ENCODE results near the gene TBK1.
"Not testable (repeated sequence)": the region's sequence is repeated elsewhere in the genome, so short reads cannot be mapped to it uniquely, and the experiment has no call there.

Gene TBK1

DNA sequence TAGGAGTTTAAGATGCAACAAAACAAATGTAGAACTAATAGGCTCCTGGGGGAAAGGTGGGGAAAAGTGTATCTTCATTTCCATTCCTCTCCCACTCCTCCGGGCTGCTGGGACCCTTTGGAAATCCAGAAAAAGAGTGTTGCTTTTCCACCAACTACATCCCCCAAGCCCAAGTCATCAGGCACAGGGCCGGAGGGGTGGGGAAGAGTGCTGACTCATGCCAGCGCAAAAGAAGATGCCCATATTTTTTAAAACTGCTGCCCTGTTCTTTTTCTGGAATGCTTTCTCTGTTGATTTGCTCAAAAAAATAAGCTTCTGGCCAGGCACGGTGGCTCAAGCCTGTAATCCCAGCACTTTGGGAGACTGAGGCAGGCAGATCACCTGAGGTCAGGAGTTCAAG lies 70.9 kb downstream of the TBK1 start:
- TF ChIP-seq, protein P1, sequence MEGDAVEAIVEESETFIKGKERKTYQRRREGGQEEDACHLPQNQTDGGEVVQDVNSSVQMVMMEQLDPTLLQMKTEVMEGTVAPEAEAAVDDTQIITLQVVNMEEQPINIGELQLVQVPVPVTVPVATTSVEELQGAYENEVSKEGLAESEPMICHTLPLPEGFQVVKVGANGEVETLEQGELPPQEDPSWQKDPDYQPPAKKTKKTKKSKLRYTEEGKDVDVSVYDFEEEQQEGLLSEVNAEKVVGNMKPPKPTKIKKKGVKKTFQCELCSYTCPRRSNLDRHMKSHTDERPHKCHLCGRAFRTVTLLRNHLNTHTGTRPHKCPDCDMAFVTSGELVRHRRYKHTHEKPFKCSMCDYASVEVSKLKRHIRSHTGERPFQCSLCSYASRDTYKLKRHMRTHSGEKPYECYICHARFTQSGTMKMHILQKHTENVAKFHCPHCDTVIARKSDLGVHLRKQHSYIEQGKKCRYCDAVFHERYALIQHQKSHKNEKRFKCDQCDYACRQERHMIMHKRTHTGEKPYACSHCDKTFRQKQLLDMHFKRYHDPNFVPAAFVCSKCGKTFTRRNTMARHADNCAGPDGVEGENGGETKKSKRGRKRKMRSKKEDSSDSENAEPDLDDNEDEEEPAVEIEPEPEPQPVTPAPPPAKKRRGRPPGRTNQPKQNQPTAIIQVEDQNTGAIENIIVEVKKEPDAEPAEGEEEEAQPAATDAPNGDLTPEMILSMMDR (IDR thresholded peaks at IDR 0.05; ENCODE audit: low read depth, low read length): no peak
- H3K4me3 ChIP-seq (replicated peaks in 1 of 2; ENCODE audit: low read depth in 2 of 2, low read length in 2 of 2): no peak overlapping the region
- DNase-seq (ENCODE audit: low read depth in 2 of 2): peak; percentile 6 to 18

DNA sequence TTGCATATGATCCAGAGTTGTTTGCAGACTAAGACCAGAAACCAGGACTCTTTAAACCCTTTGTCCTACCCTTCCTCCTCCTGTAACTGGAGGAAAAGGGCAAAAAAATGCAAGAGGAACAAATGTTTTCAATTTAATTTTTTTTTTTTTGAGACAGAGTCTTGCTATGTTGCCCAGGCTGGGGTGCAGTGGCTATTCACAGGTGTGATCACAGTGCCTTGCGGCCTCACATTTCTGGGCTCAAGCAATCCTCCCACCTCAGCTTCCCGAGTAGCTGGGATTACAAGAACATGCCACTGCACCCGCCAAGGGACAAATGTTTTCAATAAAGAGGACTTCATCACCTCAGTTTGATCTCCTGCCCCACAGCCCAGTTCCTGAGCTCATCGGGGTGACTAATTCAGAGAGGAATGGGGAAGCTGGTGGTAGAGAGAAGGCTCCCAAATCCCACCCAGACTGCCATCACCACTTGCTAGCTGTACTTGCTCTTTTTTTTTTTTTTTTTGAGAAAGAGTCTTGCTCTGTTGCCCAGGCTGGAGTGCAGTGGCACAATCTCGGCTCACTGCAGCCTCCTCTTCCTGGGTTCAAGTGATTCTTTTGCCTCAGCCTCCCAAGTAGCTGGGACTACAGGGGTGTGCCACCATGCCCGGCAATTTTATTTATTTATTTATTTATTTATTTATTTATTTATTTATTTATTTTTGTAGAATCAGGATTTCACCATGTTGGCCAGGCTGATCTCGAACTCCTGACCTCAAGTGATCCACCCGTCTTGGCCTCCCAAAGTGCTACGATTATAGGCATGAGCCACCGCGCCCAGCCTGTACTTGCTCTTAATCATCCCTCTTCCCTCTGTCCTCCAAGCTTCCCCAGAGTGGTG lies 71.9 kb downstream of the TBK1 start:
- H3K4me3 ChIP-seq (replicated peaks in 1 of 2; ENCODE audit: low read depth in 2 of 2, low read length in 2 of 2): not testable (repeated sequence)
- peak; percentile 39 to 67 for DNase-seq (ENCODE audit: low read depth in 2 of 2)

DNA sequence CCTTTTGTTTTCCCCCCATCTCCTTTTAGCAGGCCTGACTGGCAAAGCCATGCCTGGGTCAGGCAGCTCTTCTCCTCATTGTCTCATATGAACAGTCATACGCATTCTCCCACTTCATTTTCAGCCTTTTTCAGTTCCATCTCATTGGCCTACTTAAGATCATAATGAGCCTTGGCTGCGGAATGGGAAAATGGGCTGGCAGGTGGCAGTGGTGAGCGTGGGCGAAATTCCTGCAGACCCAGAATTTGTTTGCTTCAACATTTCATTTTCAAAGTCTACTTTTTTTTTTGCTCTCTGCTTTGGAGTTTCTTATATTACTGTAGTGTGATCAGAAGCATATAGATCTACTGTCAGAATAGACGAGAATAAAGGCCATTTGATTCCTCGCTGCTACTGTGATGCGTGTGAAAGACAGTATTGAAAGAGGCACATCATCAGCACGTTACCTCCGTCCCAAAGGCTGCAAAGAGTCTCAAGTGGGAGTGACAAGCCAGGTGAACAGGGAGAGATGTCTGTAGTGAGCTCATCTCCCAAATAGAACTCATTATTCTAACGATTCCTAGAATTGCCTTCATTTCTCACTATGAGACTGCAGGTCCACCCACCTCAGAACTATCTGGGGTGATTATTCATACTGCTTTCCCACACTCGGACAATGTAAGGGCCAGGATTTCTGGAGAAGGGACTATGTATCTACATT lies 73.7 kb downstream of the TBK1 start:
- TF ChIP-seq, protein P1 (IDR thresholded peaks at IDR 0.05; ENCODE audit: low read depth, low read length): no peak
- no peak overlapping the region for H3K4me3 ChIP-seq (replicated peaks in 1 of 2; ENCODE audit: low read depth in 2 of 2, low read length in 2 of 2)
- DNase-seq (ENCODE audit: low read depth in 2 of 2): no peak

DNA sequence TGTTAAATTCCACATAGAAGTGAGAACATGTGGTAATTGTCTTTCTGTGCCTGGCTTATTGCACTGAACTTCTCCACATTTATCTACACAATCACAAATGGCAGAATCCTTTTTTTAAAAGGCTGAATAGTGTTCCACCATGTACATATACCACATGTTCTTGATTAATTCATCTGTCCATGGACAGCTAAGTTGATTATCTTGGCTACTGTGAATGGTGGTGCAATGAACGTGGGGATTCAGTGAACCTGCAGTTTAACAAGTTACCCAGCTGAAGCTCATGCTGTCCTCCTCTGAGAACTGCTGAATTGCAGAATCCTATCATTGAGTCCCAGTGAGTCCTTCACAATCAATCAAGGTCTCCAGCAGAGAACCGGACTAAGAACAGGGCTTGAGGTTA lies 74.9 kb downstream of the TBK1 start:
- DNase-seq (ENCODE audit: low read depth in 2 of 2): no peak
- no peak overlapping the region for H3K4me3 ChIP-seq (replicated peaks in 1 of 2; ENCODE audit: low read depth in 2 of 2, low read length in 2 of 2)
- TF ChIP-seq, protein P1 (IDR thresholded peaks at IDR 0.05; ENCODE audit: low read depth, low read length): no peak

DNA sequence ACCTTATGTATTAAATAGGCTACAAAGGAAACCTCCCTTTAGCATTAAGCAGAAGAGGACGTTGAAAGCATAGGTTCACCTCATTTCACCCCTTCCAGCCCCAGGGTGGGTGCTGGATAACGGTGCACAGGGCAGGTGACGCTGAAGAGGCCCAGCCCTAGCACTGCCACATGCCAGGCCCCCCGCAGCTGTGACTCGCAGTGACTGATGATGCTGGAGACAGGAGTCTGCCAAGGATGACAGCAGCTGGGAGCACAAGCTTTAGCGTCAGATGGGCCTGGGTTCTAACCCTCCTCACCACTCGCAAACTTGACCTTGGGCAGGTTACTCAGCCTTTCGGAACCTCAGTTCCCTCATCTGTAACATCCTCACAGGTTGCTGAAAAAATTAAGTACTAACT lies 76.7 kb downstream of the TBK1 start:
- no peak overlapping the region for H3K4me3 ChIP-seq (replicated peaks in 1 of 2; ENCODE audit: low read depth in 2 of 2, low read length in 2 of 2)
- TF ChIP-seq, protein P1 (IDR thresholded peaks at IDR 0.05; ENCODE audit: low read depth, low read length): no peak

DNA sequence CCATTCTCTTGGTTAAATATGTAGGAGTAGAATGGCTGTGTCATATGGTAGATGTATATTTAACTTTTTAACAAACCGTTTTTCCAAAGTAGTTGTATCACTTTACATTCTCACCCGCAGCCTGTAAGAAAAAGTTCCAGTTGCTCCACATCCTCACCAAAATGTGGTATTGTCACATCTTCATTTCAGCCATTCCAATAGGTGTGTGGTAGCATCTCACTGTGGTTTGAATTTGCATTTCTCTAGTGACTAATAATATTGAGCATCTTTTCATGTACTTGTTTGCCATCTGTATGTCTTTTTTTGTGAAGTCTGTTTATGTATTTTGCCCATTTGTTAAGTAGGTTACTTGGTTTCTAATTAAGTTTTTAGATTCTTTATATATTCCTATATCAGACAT lies 78.6 kb downstream of the TBK1 start:
- TF ChIP-seq, protein P1 (IDR thresholded peaks at IDR 0.05; ENCODE audit: low read depth, low read length): no peak

More for the DNA sequence above, 76.7 kb downstream of the TBK1 start:
- DNase-seq (ENCODE audit: low read depth in 2 of 2): no peak

DNA sequence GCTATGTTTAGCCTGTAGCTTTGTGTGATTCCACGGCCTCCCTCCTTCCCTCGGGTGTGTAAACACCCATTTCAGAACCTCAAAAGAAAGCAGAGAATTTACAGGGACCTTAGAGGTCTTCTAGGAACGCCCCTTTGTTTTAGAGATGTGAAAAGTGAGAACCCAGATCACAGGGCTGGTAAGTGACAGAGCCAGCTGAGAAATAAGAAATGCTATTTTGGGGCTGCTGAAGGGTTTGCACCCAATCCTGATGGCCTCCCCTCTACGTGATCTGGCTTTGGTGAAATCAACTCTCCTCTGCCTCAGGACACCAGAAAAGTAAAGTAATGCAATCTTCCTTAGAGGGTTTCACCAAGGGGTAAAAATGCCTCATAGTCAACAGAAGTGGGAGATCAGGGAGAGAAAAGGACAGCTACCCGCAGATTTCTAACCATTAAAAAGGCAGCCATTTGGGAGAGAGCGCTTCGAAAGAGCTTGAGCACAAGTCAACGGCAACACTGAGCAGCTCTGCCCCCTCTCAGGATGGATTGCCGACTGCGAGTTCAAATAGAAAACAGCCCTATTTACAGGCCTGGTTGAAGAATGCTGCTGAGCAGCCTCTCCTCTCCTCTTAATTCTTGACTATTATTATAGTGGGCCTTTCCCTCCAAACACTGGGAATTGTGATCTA lies 79.9 kb downstream of the TBK1 start:
- DNase-seq (ENCODE audit: low read depth in 2 of 2): no peak
- TF ChIP-seq, protein P1 (IDR thresholded peaks at IDR 0.05; ENCODE audit: low read depth, low read length): no peak
- H3K4me3 ChIP-seq (replicated peaks in 1 of 2; ENCODE audit: low read depth in 2 of 2, low read length in 2 of 2): no peak overlapping the region

More for the DNA sequence above, 78.6 kb downstream of the TBK1 start:
- no peak for DNase-seq (ENCODE audit: low read depth in 2 of 2)
- H3K4me3 ChIP-seq (replicated peaks in 1 of 2; ENCODE audit: low read depth in 2 of 2, low read length in 2 of 2): no peak overlapping the region
